Activated naive CD8-positive, alpha-beta T cell treated with anti-CD3 and anti-CD28 coated beads, Interleukin-2, amount 50 U/mL, for 24 hours (primary cell): ENCODE data around the gene SYNM.

Experiments used
- ATAC-seq: fragments of 150-1000 bp; cut with Tn5 transposase; one replicate; pipeline ENCODE4 v1.10.0; 2021
- DNase-seq: peaks from one replicate; pipeline ENCODE4 v3.0.0; 2021
- H3K27ac Mint-ChIP-seq: one replicate; pipeline ENCODE4 v1.8.0; 2021; ENCODE audit warnings: mild to moderate bottlenecking, mixed read lengths
- H3K27me3 Mint-ChIP-seq: one replicate; pipeline ENCODE4 v1.8.0; 2021; ENCODE audit warnings: mixed read lengths
- H3K36me3 Mint-ChIP-seq: one replicate; pipeline ENCODE4 v1.8.0; 2021; ENCODE audit warnings: low read depth, mixed read lengths
- H3K4me1 Mint-ChIP-seq: one replicate; pipeline ENCODE4 v1.8.0; 2021; ENCODE audit warnings: mixed read lengths
- H3K4me3 Mint-ChIP-seq: one replicate; pipeline ENCODE4 v1.8.0; 2021; ENCODE audit warnings: mild to moderate bottlenecking, moderate library complexity, mixed read lengths
- H3K9me3 Mint-ChIP-seq: one replicate; pipeline ENCODE4 v1.8.0; 2021; ENCODE audit warnings: mixed read lengths

The SYNM gene

DNA sequence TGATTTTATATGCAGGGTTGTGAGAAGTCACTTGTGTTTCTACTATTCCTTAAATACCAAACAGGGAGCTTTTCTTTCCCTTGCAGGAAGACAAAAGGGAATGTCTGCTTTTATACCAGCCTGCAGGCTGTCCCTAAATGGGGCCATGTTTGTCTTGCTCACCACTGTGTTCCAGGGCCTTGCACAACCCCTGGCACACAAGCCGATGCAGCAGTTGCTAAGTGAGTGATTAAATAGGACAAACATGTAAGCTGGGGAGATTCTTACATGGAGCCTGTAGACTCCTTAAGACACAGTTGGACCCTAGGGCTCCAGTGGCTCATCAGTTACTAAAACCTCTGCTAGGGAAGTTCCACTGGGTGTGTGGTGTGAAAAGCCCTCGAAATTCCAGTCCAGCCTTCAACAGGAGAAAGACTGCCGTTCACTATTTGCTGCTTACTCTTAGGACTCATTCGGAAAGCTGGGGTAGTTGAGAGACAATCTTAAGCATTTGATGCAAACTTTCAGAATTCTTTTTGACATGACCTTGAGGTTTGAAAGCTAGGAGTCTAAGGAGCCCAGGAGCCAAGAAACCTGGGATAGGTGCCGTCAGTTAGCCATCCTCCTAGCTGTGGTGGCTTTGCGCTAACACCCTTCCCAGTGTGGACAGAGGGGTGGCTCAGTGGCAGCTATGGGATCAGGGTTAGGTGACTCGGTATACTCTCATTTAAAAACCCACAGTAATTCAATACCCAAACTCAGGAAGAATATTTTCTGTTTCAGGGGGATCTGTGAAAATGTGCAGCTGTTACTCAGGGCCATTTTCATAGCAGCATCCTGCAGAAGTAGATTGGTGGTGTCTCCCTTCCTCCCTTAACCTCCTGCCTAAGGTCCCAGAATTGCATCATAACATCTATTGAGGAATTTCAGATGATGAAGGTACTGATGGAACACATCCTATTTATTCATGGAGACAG lies 39.1 kb downstream of the SYNM start:
- ATAC-seq, result no peak
- Mint-ChIP-seq H3K4me1 (no peaks in the 10 kb centered on the region), H3K4me3 (no peak overlapping the region), H3K36me3 (no peaks in the 10 kb centered on the region), H3K9me3 (no peaks in the 10 kb centered on the region), H3K27me3 (no peaks in the 10 kb centered on the region), H3K27ac (no peak overlapping the region)
- DNase-seq, result no peak

DNA sequence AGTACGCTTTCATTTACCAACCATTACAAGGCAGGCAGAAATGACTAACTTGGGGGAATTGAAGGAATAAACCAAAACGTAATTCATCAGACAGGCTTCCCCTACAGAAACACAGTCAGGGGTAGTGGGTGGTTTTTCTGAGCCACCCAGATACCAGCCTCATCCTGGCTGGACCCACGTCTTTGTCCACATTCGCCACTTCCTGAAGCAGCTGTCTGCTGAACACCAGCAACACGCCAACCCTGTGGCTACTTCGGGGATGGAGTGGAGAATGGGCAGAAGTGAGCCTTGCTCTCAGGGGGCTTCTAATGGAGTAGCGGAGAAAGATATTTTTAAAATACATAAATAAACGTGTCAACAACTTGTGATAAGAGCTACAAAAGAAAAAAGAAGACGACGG lies 40.1 kb downstream of the SYNM start:
- no peak for ATAC-seq

DNA sequence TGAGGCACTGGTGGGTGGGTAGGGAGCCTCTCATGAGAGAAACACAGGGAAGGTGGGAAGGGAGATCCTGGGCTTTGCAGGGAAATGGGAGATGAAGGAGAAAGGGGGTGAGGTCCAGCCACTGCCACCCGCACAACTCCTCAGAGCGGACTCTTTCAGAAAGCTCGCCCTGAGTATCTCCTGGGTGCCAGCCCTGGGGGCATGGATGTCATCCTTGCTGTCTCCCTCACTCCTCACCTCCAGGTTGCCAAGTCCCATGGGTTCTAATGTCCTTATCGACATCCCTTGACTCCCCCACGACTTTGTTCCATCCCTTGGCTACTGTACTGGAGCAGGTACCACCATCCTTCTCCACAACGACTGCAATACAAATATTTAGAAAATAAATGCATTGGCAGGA lies 40.9 kb downstream of the SYNM start:
- no peak overlapping the region for H3K27ac Mint-ChIP-seq
- DNase-seq (no peak), ATAC-seq (no peak)
- H3K4me1 Mint-ChIP-seq, result no peaks in the 10 kb centered on the region
- H3K9me3 Mint-ChIP-seq, result no peaks in the 10 kb centered on the region
- no peaks in the 10 kb centered on the region for H3K36me3 Mint-ChIP-seq
- no peak overlapping the region for H3K4me3 Mint-ChIP-seq
- no peaks in the 10 kb centered on the region for H3K27me3 Mint-ChIP-seq

More for the DNA sequence above, 40.1 kb downstream of the SYNM start:
- Mint-ChIP-seq H3K9me3 (no peaks in the 10 kb centered on the region), H3K27ac (no peak overlapping the region), H3K36me3 (no peaks in the 10 kb centered on the region), H3K4me3 (no peak overlapping the region), H3K27me3 (no peaks in the 10 kb centered on the region), H3K4me1 (no peaks in the 10 kb centered on the region)
- DNase-seq, result no peak

DNA sequence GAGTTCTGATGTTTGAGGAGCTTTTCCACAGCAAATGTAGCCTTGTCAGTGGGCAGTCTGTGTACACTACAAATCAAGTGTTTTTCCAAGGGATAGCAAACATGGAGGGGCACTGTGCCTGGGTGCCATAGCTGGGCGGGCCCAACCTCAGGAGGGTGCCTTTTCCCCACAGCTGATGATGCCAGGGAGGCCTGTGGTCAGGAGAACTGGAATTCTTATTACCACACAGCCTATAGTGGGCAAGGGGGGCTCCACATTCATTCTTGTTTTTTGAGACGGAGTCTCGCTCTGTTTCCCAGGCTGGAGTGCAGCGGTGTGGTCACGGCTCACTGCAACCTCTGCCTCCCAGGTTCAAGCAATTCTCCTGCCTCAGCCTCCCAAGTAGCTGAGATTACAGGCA lies 41.8 kb downstream of the SYNM start:
- H3K27me3 Mint-ChIP-seq, result no peaks in the 10 kb centered on the region
- ATAC-seq (no peak), DNase-seq (no peak)
- H3K9me3 Mint-ChIP-seq, result no peaks in the 10 kb centered on the region
- H3K4me3 Mint-ChIP-seq, result no peak overlapping the region
- H3K4me1 Mint-ChIP-seq, result no peaks in the 10 kb centered on the region
- H3K27ac Mint-ChIP-seq, result no peak overlapping the region
- no peaks in the 10 kb centered on the region for H3K36me3 Mint-ChIP-seq

DNA sequence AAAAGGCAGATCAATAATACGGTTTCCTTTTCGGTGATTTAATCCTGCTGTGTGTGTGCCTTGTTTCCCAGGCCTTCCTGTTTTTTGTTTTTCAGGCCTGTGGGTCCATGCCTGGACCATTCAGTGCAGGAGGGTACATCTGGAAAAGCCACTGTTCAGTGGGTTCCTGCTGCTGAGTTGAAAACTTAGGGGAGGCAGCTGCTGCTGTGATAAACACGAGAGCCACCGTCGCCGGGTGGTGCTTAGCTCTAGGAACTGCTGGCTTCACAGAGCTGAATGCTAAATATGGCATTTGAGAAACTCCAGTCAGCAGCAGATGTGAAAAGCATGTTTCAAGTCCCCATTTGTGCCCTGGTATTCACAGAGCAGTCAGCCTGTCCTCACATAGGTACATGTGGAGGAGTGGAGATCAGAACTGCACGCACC lies 44.0 kb downstream of the SYNM start:
- DNase-seq, result no peak
- Mint-ChIP-seq H3K4me1 (no peaks in the 10 kb centered on the region), H3K9me3 (no peaks in the 10 kb centered on the region), H3K36me3 (no peaks in the 10 kb centered on the region), H3K27me3 (no peaks in the 10 kb centered on the region), H3K27ac (no peak overlapping the region), H3K4me3 (no peak overlapping the region)
- ATAC-seq, result no peak

DNA sequence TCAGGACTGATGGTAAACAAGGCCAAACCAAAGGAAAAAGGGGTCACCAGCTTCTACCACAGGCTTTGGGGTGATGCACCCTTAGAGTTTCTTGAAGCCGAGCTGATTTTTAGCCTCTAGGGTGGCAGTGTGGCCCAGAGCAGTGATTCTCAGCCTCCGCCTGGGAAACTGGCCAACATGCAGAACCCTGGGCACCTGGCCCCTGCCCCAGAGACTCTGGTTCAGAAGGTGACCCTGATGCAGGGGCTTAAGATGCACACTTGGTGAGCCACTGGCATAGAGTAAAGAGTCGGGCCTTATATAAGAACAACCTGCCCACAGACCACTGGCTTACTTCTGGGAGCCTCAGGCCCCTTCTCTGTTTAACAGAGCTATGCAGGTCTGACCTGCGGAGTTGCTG lies 44.5 kb downstream of the SYNM start:
- no peak for ATAC-seq
- Mint-ChIP-seq H3K36me3 (no peaks in the 10 kb centered on the region), H3K9me3 (no peaks in the 10 kb centered on the region), H3K27ac (no peak overlapping the region), H3K4me3 (no peak overlapping the region), H3K4me1 (no peaks in the 10 kb centered on the region), H3K27me3 (no peaks in the 10 kb centered on the region)
- DNase-seq, result no peak

DNA sequence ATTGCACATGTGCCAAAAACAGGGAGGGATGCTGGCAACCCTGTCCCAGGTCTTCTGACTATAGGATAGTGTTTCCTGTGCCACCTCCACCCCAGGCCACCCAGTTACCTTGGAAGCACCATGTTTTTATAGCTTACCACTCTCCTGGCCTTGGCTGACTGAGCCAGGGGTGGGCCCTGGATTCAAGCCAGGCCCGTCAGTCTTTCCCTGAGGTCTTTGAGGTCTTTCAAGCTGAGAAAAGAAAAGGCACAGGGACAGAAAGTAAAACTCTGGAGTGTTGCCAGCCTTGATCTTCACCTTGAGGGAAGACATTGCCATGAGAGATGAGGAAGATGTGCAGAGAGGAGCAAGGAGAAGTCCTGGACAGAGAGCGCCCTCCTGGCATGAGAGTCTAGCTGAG lies 46.3 kb downstream of the SYNM start:
- Mint-ChIP-seq H3K27ac (no peak overlapping the region), H3K4me3 (no peak overlapping the region), H3K9me3 (no peaks in the 10 kb centered on the region), H3K27me3 (no peaks in the 10 kb centered on the region), H3K36me3 (no peaks in the 10 kb centered on the region), H3K4me1 (peaks cover 3% of the 10 kb centered on the region)
- ATAC-seq (no peak), DNase-seq (no peak)

DNA sequence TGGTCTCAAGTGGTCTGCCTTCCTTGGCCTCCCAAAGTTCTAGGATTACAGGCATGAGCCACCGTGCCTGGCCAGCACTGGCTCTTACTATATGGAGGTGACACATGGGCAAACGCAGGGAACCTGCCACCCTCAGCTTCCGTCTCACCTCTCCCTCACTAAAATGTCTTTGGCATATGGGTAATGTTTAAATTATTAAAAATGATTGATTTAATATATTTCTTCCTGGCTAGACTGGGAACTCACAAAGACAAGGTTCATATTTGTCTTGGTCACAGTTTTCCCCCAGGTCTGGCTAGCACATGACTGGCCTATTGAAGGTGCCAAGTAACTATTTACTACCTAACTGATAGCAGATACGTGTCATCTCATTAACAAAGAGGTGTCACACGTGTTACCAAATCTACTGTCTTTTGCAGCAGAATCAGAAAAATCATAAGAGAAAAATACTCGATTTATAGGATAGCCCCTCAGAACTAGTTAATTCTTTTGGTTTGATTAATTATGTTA lies 48.2 kb downstream of the SYNM start:
- Mint-ChIP-seq H3K4me1 (peaks cover 4% of the 10 kb centered on the region), H3K27me3 (no peaks in the 10 kb centered on the region), H3K36me3 (no peaks in the 10 kb centered on the region), H3K9me3 (no peaks in the 10 kb centered on the region), H3K4me3 (no peak overlapping the region), H3K27ac (no peak overlapping the region)
- DNase-seq (no peak), ATAC-seq (no peak)

DNA sequence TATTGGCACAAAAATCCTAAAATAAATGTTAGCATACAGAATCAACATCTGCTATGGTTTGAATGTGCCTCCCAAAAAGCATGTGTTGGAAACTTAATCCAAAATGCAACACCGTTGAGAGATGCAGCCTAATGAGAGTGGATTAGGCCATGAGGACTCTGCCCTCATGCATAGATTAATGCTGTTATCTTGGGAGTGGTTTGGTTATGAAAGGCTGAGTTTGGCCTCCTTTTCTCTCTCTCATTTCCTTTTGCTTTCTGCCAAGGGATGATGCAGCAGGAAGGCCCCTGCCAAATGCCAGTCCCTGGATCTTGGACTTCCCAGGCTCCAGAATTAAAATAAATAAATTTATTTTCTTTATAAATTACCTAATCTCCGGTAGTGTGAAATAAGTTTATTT lies 49.4 kb downstream of the SYNM start:
- no peaks in the 10 kb centered on the region for H3K27me3 Mint-ChIP-seq
- no peak for DNase-seq
- ATAC-seq, result no peak
- H3K27ac Mint-ChIP-seq, result no peak overlapping the region
- H3K4me3 Mint-ChIP-seq, result no peak overlapping the region
- no peaks in the 10 kb centered on the region for H3K36me3 Mint-ChIP-seq
- no peaks in the 10 kb centered on the region for H3K9me3 Mint-ChIP-seq
- peaks cover 4% of the 10 kb centered on the region for H3K4me1 Mint-ChIP-seq

DNA sequence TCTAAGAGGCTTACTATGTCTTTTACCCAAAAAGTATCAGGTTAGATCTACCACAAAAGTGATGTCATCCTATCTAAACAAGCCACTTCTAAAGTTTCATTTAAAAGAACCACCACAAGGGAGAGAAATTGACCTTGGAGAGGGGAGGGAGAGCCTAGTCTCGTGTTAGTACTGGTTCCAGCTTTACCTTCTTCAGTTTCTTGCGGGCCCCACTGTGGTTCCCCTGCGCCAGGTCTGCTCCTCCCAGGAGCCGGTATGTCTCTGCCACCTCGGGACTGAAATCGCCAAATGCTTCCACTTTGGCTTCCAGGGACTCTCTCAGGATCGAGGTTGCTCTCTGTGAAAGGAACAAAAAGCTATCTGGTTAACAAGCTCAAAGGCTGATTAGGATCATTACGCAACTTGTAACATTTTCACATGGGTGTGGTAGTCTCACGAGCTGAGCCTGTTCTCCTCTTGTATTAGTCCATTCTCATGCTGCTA lies 51.1 kb downstream of the SYNM start:
- H3K4me1 Mint-ChIP-seq, result peaks cover 4% of the 10 kb centered on the region
- ATAC-seq (peak; percentile 52), DNase-seq (no peak)
- H3K4me3 Mint-ChIP-seq, result no peak overlapping the region
- no peak overlapping the region for H3K27ac Mint-ChIP-seq
- H3K9me3 Mint-ChIP-seq, result no peaks in the 10 kb centered on the region
- no peaks in the 10 kb centered on the region for H3K36me3 Mint-ChIP-seq
- H3K27me3 Mint-ChIP-seq, result no peaks in the 10 kb centered on the region

DNA sequence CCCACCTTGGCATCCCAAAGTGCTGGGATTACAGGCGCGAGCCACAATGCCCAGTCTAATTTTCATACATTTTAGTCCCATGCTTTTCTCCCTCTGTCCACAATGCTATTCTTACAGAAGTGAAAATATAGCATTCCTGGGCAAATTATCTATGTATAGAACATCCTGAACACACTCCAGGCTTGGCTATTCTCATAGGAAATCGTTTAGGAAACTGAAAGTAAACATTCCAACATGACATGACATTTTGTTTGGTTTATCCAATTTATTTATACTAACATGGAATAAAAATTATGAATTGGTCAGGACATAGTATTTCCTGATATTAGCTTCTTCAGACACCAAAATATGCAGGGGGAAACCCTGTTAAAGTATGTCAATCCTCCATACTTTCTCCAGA lies 52.6 kb downstream of the SYNM start:
- H3K27ac Mint-ChIP-seq, result no peak overlapping the region
- no peaks in the 10 kb centered on the region for H3K36me3 Mint-ChIP-seq
- ATAC-seq, result no peak

DNA sequence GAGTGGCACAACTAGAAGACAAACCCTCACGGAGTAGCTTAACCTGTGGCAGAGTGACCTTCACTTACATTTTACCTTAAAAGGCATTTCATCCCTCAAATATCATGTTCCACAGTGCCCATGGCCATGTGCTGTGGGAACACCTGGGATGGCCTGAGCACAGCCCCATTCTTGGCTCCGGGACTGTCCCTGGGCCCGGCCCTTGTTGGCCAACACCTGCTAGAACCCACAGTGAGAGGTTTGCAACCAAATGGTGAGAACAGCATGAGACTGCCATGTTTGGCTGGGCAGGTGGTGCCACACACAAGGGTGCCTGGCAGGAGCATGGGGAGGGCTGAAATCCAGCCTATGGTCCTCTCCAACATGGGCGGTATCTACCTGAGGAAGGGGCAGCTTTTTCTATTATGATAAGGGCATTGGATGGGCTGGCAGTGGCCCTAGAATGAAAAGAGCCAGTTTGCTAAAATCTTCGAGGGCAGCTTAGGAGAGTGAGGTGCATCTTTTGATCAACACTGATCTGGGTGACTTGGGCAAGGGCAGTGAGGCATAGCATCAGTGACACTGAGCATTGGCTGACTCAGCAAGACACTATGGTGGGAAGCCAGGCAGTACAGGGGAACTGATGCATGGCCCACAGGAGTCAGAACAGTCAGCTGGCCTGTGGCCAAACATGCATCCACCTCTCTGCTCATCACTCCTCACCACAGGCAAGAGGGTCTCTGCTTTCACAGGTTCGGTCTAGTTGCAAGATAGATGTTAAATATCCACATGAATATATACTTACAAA lies 53.9 kb downstream of the SYNM start:
- no peaks in the 10 kb centered on the region for H3K9me3 Mint-ChIP-seq
- peaks cover 12% of the 10 kb centered on the region for H3K4me1 Mint-ChIP-seq
- no peaks in the 10 kb centered on the region for H3K27me3 Mint-ChIP-seq
- no peak overlapping the region for H3K27ac Mint-ChIP-seq
- DNase-seq (no peak), ATAC-seq (no peak)
- H3K4me3 Mint-ChIP-seq, result no peak overlapping the region
- H3K36me3 Mint-ChIP-seq, result no peaks in the 10 kb centered on the region

More for the DNA sequence above, 52.6 kb downstream of the SYNM start:
- H3K9me3 Mint-ChIP-seq, result no peaks in the 10 kb centered on the region
- peaks cover 4% of the 10 kb centered on the region for H3K4me1 Mint-ChIP-seq
- no peak overlapping the region for H3K4me3 Mint-ChIP-seq
- DNase-seq, result no peak
- H3K27me3 Mint-ChIP-seq, result no peaks in the 10 kb centered on the region

DNA sequence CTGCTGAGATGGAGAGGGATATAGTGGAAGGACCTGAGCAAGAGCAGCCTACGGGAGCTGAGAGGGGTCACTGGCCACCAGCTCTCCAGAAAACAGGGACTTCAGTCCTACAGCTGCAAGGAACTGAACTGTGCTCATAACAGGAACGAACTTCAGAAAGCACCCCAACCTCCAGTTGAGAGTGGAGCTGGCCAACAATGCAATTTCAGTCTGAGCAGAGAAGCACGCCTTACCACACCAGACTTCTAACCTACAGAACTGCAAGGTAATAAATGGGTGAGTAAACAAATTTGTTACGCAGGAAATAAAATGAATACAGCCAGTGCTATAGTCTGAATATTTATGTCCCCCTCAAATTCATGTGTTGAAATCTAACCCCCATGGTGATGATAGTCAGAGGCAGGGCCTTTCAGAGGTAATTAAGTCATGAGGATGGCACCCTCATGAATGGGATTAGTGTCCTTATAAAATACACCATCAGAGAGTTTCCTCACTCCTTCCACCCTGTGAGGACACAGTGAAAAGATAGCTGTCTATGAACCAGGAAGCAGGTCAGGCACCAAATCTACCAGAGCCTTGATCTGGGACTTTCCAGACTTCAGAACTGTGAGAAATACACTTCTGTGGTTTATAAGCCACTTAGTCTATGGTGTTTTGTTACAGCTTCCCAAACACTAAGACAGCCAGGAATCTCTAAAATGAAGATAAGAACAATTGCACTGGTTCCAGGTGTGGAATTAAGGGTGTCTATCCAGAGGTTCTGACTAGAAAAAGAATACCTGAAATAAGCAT lies 58.6 kb downstream of the SYNM start:
- no peak overlapping the region for H3K27ac Mint-ChIP-seq
- H3K4me1 Mint-ChIP-seq, result peaks cover 10% of the 10 kb centered on the region
- no peaks in the 10 kb centered on the region for H3K27me3 Mint-ChIP-seq
- no peak for DNase-seq
- no peaks in the 10 kb centered on the region for H3K36me3 Mint-ChIP-seq
- no peaks in the 10 kb centered on the region for H3K9me3 Mint-ChIP-seq
- no peak overlapping the region for H3K4me3 Mint-ChIP-seq
- no peak for ATAC-seq

DNA sequence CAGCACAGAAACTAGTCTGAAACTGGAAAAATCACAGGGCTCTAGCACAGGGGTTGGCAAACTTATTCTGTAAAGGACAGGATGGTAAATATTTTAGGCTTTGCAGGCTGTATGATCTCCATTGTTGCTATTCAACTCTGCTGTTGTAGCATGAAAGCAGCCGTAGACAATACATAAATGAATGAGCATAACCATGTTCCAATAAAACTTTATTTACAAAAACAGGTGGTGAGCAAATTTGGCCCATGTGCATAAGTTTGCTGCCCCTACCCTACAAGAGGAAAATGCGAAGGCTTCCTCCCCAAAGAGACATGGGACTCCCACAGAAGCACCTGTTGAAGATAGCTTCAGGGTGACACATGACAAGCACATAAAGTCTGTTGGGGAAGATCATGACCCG lies 59.2 kb downstream of the SYNM start:
- H3K9me3 Mint-ChIP-seq, result no peaks in the 10 kb centered on the region
- no peak overlapping the region for H3K27ac Mint-ChIP-seq
- ATAC-seq, result no peak

More for the DNA sequence above, 59.2 kb downstream of the SYNM start:
- no peak overlapping the region for H3K4me3 Mint-ChIP-seq
- H3K27me3 Mint-ChIP-seq, result no peaks in the 10 kb centered on the region
- peaks cover 10% of the 10 kb centered on the region for H3K4me1 Mint-ChIP-seq
- DNase-seq, result no peak
- H3K36me3 Mint-ChIP-seq, result no peaks in the 10 kb centered on the region
